Nephron progenitor cell (in vitro differentiated cells): Measurements from ENCODE around the gene SLC2A1.

ENCODE experiments used
- DNase-seq: peaks from one replicate; pipeline ENCODE4 v3.0.0; 2021
- H3K27ac Mint-ChIP-seq: 2 replicates; pipeline ENCODE4 v1.8.0; 2021; ENCODE audit warnings: mild to moderate bottlenecking, moderate library complexity, mixed read lengths
- H3K27me3 Mint-ChIP-seq: 2 replicates; pipeline ENCODE4 v1.8.0; 2021; ENCODE audit warnings: mild to moderate bottlenecking, low read depth, mixed read lengths; ENCODE audit not compliant: poor library complexity
- H3K36me3 Mint-ChIP-seq: 2 replicates; pipeline ENCODE4 v1.8.0; 2021; ENCODE audit warnings: low read depth, mixed read lengths
- H3K4me1 Mint-ChIP-seq: 2 replicates; pipeline ENCODE4 v1.8.0; 2021; ENCODE audit warnings: mixed read lengths
- H3K4me3 Mint-ChIP-seq: 2 replicates; pipeline ENCODE4 v1.8.0; 2021; ENCODE audit warnings: mild to moderate bottlenecking, moderate library complexity, mixed read lengths
- H3K9me3 Mint-ChIP-seq: 2 replicates; pipeline ENCODE4 v1.8.0; 2021; ENCODE audit warnings: mild to moderate bottlenecking, moderate library complexity, mixed read lengths
- TF ChIP-seq, protein P1 (sequence below): fragments of 200-600 bp; sonication (generic); IDR thresholded peaks from 2 replicates; pipeline ENCODE4 v1.5.0; 2021; ENCODE audit warnings: antibody characterized with exemption

Gene SLC2A1

GRCh38 chr1:42935971-42936308, 22.7 kb downstream of the SLC2A1 start:
- Mint-ChIP-seq H3K27me3 (peaks cover 3% of the 10 kb centered on the region), H3K27ac (peak overlapping the region; percentile 67), H3K4me3 (no peak overlapping the region), H3K4me1 (peaks cover 71% of the 10 kb centered on the region), H3K36me3 (peaks cover 39% of the 10 kb centered on the region), H3K9me3 (no peaks in the 10 kb centered on the region)
- DNase-seq, result no peak
- TF ChIP-seq, protein P1, sequence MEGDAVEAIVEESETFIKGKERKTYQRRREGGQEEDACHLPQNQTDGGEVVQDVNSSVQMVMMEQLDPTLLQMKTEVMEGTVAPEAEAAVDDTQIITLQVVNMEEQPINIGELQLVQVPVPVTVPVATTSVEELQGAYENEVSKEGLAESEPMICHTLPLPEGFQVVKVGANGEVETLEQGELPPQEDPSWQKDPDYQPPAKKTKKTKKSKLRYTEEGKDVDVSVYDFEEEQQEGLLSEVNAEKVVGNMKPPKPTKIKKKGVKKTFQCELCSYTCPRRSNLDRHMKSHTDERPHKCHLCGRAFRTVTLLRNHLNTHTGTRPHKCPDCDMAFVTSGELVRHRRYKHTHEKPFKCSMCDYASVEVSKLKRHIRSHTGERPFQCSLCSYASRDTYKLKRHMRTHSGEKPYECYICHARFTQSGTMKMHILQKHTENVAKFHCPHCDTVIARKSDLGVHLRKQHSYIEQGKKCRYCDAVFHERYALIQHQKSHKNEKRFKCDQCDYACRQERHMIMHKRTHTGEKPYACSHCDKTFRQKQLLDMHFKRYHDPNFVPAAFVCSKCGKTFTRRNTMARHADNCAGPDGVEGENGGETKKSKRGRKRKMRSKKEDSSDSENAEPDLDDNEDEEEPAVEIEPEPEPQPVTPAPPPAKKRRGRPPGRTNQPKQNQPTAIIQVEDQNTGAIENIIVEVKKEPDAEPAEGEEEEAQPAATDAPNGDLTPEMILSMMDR, result no peak

GRCh38 chr1:42935313-42935895, 23.3 kb downstream of the SLC2A1 start:
- peaks cover 66% of the 10 kb centered on the region for H3K4me1 Mint-ChIP-seq
- TF ChIP-seq, protein P1, result no peak
- H3K9me3 Mint-ChIP-seq, result no peaks in the 10 kb centered on the region
- peaks cover 35% of the 10 kb centered on the region for H3K36me3 Mint-ChIP-seq
- no peak for DNase-seq
- no peak overlapping the region for H3K27ac Mint-ChIP-seq
- no peak overlapping the region for H3K4me3 Mint-ChIP-seq
- H3K27me3 Mint-ChIP-seq, result peaks cover 3% of the 10 kb centered on the region

DNA sequence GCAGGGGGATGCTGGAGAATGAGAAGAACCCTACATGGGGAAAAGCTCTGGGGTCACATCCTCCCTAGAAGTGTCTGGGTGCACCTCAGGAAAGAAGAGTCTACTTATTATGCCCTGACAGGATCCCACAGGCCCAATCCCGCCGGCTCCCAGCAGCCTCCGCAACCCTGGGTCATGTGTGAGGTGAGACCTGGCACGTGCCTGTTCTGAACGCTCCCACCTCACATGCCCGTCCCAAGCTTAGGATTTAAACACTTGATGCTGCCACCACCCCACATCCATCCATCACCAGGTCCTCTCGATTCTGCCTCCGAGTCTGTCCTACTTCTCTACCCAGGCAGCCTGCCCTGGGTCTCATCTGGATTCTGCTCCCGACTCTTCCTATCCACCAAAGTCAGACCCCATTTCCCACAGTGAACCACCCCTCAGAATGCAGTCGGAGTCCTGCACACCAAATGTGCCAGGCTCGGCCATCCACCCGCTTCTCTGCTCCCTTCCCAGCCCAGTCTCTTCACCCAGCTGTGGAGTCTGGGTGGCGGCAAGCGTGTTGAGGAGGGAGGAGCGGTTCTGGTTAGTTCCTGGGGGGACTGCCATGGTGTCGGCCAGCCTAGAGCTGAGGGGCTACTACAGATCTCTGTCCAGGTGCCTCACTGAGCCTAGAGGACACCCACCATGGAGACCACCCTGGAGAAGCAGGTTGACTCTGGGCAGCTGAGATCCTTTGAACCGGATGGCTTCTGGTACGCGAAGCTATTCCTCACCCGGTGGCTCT, 23.9 kb downstream of the SLC2A1 start:
- Mint-ChIP-seq H3K27ac (peak overlapping the region; percentile 27), H3K27me3 (peaks cover 3% of the 10 kb centered on the region)

GRCh38 chr1:42933610-42934491, 24.8 kb downstream of the SLC2A1 start:
- H3K36me3 Mint-ChIP-seq, result peaks cover 37% of the 10 kb centered on the region
- no peak for DNase-seq
- TF ChIP-seq, protein P1, result no peak
- no peaks in the 10 kb centered on the region for H3K9me3 Mint-ChIP-seq
- H3K4me1 Mint-ChIP-seq, result peaks cover 54% of the 10 kb centered on the region
- peak overlapping the region; percentile 51 for H3K27ac Mint-ChIP-seq
- no peak overlapping the region for H3K4me3 Mint-ChIP-seq
- peaks cover 3% of the 10 kb centered on the region for H3K27me3 Mint-ChIP-seq

More for the DNA sequence above, 23.9 kb downstream of the SLC2A1 start:
- peaks cover 33% of the 10 kb centered on the region for H3K36me3 Mint-ChIP-seq
- H3K9me3 Mint-ChIP-seq, result no peaks in the 10 kb centered on the region
- TF ChIP-seq, protein P1, result no peak
- H3K4me1 Mint-ChIP-seq, result peaks cover 60% of the 10 kb centered on the region
- H3K4me3 Mint-ChIP-seq, result no peak overlapping the region
- DNase-seq, result no peak

DNA sequence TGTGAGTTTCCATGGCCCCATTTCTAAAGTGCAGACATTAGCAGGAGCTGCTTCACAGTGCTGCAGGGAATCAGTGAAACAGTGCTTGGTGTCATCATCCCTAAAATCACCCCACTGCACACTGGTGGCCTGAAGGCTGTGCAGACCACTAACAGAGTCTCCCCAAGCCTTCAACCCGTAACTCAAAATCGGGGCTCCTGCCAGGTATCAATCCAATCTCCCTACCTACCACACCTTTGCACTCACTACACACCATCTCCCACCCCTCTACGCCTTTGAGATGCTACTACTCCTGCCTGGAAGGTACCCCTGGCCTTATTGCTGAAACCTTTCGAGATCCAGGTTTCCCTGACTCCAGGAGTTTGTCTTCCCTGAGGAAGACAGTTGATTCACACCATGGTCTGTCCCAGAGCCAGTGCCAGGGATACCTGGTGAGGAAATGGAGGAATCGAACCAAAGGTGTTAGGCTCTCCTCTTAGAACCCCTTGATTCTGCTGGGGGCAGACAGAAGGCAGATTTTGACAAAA, 25.5 kb downstream of the SLC2A1 start:
- Mint-ChIP-seq H3K27ac (peak overlapping the region; percentile 92), H3K36me3 (peaks cover 39% of the 10 kb centered on the region), H3K4me3 (no peak overlapping the region), H3K4me1 (peaks cover 47% of the 10 kb centered on the region), H3K27me3 (no peaks in the 10 kb centered on the region), H3K9me3 (no peaks in the 10 kb centered on the region)
- TF ChIP-seq, protein P1, result no peak
- no peak for DNase-seq
